Body of pancreas (tissue), 2 donors: ENCODE measurements around the gene PXDC1. TPM values are rescaled to one million over a fixed set of nuclear protein-coding genes. Genes with fewer than 3 reads are reported as not detected.

Experiments
- small RNA-seq: library from RNA; depleted of rRNA; stranded (forward); fragments of <200 nt; gene quantifications from one replicate; pipeline ENCODE3, GENCODE V24; 2016
- total RNA-seq, 2 donors: library from RNA; depleted of rRNA; stranded (reverse); fragments of >200 nt; gene quantifications; one replicate each; pipeline ENCODE4 v1.1.0, GENCODE V29; 2016

PXDC1 gene
- total RNA-seq, 2 donors from 2014 or later: 30.9 to 35.6 TPM

Small RNA genes lying within 50 kb of the gene (small RNA-seq; reads per million reads assigned to genes)
- not detected for gene AL033523.1

Other genes starting within 250 kb of the PXDC1 start
- 10 to 100 TPM in 1 of 2 donors, 1 to 10 TPM in 1; 9.9 to 15.6 TPM for gene FAM50B, start 97.7 kb upstream of the PXDC1 start, total RNA-seq